GM12878 (cell line): ENCODE results near the gene SC5D. TPM values are rescaled to one million over a fixed set of nuclear protein-coding genes. Genes with fewer than 3 reads are reported as not detected.

Source experiments
- ATAC-seq: fragments of 200-7000 bp; cut with Tn5 transposase; 3 replicates; pipeline ENCODE4 v1.9.1; 2020; ENCODE audit warnings: mild to moderate bottlenecking, moderate library complexity
- BruUV-seq: library from RNA; stranded (reverse); fragments of 400-500 nt; replicated peaks from 2 replicates; lab custom pipeline; 2021; lab: Mats Ljungman, UMichigan
- CTCF ChIA-PET: fragments of 300-600 bp; sonication (Branson Sonifier 250); formaldehyde crosslinking; extraction: SDS; loops from one replicate; lab custom pipeline; 2021; ENCODE audit warnings: inconsistent platforms; lab: Yijun Ruan, JAX
- POLR2A ChIA-PET: fragments of 350-600 bp; formaldehyde crosslinking; extraction: SDS; loops from one replicate; lab custom pipeline; 2021; ENCODE audit warnings: inconsistent platforms; lab: Charles Lee
- RAD21 ChIA-PET: fragments of 300-600 bp; sonication (Branson Sonifier 250); formaldehyde crosslinking; loops from one replicate; lab custom pipeline; 2023; ENCODE audit warnings: antibody characterized with exemption; ENCODE audit not compliant: unreplicated experiment; lab: Charles Lee
- SMC1A ChIA-PET: fragments of 300-600 bp; sonication (Branson Sonifier 250); formaldehyde crosslinking; loops from one replicate; lab custom pipeline; 2023; ENCODE audit not compliant: unreplicated experiment, uncharacterized antibody; lab: Charles Lee
- DNase-seq: peaks from one replicate; pipeline ENCODE4 v3.0.0-alpha.2; 2011; ENCODE audit warnings: low read depth, low spot score
- FAIRE-seq: peaks from 3 replicates; lab custom pipeline; 2011; peaks lifted over from hg19 to GRCh38; lab: Jason Lieb, UNC
- H2AFZ ChIP-seq: 2 replicates; pipeline ENCODE4 v1.6.0; 2011; ENCODE audit warnings: low read depth, low read length, control low read depth; ENCODE audit not compliant: control insufficient read depth
- H3K27ac ChIP-seq: 2 replicates; pipeline ENCODE4 v1.5.1; 2011; ENCODE audit warnings: control low read depth; ENCODE audit not compliant: control insufficient read depth, insufficient read depth
- H3K27me3 ChIP-seq, 2 experiments: replicated peaks in 1 of 2; 2 replicates each; pipeline versions ENCODE4 v1.6.0 to v1.6.1; 2011; ENCODE audit warnings: low read length in 1 of 2; ENCODE audit not compliant: control insufficient read depth in 2 of 2, insufficient read depth in 2 of 2
- H3K36me3 ChIP-seq, 2 experiments: 2 replicates each; pipeline ENCODE4 v1.5.1; 2011; ENCODE audit warnings: low read length in 1 of 2; ENCODE audit not compliant: control insufficient read depth in 2 of 2, insufficient read depth in 2 of 2
- H3K4me1 ChIP-seq: 2 replicates; pipeline ENCODE4 v1.6.1; 2011; ENCODE audit warnings: mild to moderate bottlenecking, low read length, moderate library complexity, mixed read lengths; ENCODE audit not compliant: control insufficient read depth, insufficient read depth
- H3K4me2 ChIP-seq: 2 replicates; pipeline ENCODE4 v1.6.0; 2011; ENCODE audit warnings: control low read depth; ENCODE audit not compliant: control insufficient read depth, insufficient read depth
- H3K4me3 ChIP-seq: fragments of 200-600 bp; sonication (generic); 2 replicates; pipeline ENCODE4 v1.5.1; 2016
- H3K79me2 ChIP-seq: 2 replicates; pipeline ENCODE4 v1.6.0; 2011; ENCODE audit warnings: low read length; ENCODE audit not compliant: control insufficient read depth, insufficient read depth
- H3K9ac ChIP-seq: 2 replicates; pipeline ENCODE4 v1.8.0; 2011; ENCODE audit warnings: low read length, control low read depth, mixed read lengths; ENCODE audit not compliant: control insufficient read depth, insufficient read depth
- H3K9me3 ChIP-seq: replicated peaks from 3 replicates; pipeline ENCODE4 v1.5.1; 2011; ENCODE audit warnings: mild to moderate bottlenecking, low read length; ENCODE audit not compliant: control insufficient read depth, insufficient read depth
- H4K20me1 ChIP-seq: 2 replicates; pipeline ENCODE4 v1.6.0; 2011; ENCODE audit not compliant: control insufficient read depth, insufficient read depth
- BHLHE40 ChIP-seq, 2 experiments: fragments of 450-650 bp in 1 of 2; IDR thresholded peaks; 2 replicates each; pipeline ENCODE4 v1.6.1; 2011 to 2017; ENCODE audit warnings: low read depth in 2 of 2, borderline replicate concordance in 1 of 2, improper control_type of control experiment in 1 of 2, low read length in 1 of 2, mild to moderate bottlenecking in 1 of 2
- FOS ChIP-seq: IDR thresholded peaks from 3 replicates; pipeline ENCODE4 v1.6.1; 2011; ENCODE audit warnings: borderline replicate concordance; ENCODE audit not compliant: insufficient read length; ENCODE audit errors: extremely low read depth
- HDGF ChIP-seq: fragments of 450-650 bp; IDR thresholded peaks from 2 replicates; pipeline ENCODE4 v1.6.1; 2016; ENCODE audit warnings: antibody characterized with exemption
- KDM1A ChIP-seq: fragments of 200-600 bp; sonication (generic); IDR thresholded peaks from 2 replicates; pipeline ENCODE4 v1.6.1; 2016; ENCODE audit warnings: borderline replicate concordance
- LARP7 ChIP-seq: fragments of 450-650 bp; IDR thresholded peaks from 2 replicates; pipeline ENCODE4 v1.6.1; 2017; ENCODE audit warnings: mild to moderate bottlenecking
- MEF2A ChIP-seq: IDR thresholded peaks from 2 replicates; pipeline ENCODE4 v1.6.1; 2011; ENCODE audit warnings: low read depth, mild to moderate bottlenecking, low read length, moderate library complexity; ENCODE audit not compliant: insufficient read depth
- MXI1 ChIP-seq: fragments of 150-350 bp; IDR thresholded peaks from 2 replicates; pipeline ENCODE4 v1.6.1; 2011; ENCODE audit warnings: low read depth, mild to moderate bottlenecking, inconsistent platforms, low read length, improper control_type of control experiment
- NR2C1 ChIP-seq: fragments of 450-650 bp; IDR thresholded peaks from 2 replicates; pipeline ENCODE4 v1.6.1; 2017; ENCODE audit warnings: antibody characterized with exemption, mild to moderate bottlenecking, moderate library complexity
- RELA ChIP-seq: fragments of 450-650 bp; IDR thresholded peaks from 2 replicates; pipeline ENCODE4 v1.8.0; 2014; ENCODE audit warnings: borderline replicate concordance; ENCODE audit not compliant: partially characterized antibody
- SMAD1 ChIP-seq: fragments of 450-650 bp; IDR thresholded peaks from 2 replicates; pipeline ENCODE4 v1.6.1; 2018; ENCODE audit warnings: mild to moderate bottlenecking, low read depth; ENCODE audit not compliant: partially characterized antibody
- SMARCA5 ChIP-seq: fragments of 450-650 bp; IDR thresholded peaks from 2 replicates; pipeline ENCODE4 v1.6.1; 2017; ENCODE audit warnings: mild to moderate bottlenecking
- SRF ChIP-seq, 2 experiments: IDR thresholded peaks; 2 replicates each; pipeline ENCODE4 v1.6.1; 2011; ENCODE audit warnings: low read depth in 2 of 2, low read length in 2 of 2, mild to moderate bottlenecking in 1 of 2, moderate library complexity in 1 of 2
- WGBS: methylation state at CpG from one replicate; pipeline ENCODE4 v1.1.6; 2016; ENCODE audit warnings: low lambda C conversion rate; ENCODE audit not compliant: insufficient replicate concordance, insufficient coverage; ENCODE audit errors: missing lambda C conversion rate; 5-methylcytosine and 5-hydroxymethylcytosine counted together
- in situ Hi-C: fragments of 300-500 bp; cut with MboI; formaldehyde crosslinking; loops from 9 replicates; pipeline ENCODE4 v1.14.3; 2018; ENCODE audit warnings: mixed read lengths
- intact Hi-C: fragments of 100-400 bp; cut with micrococcal nuclease; formaldehyde crosslinking; loops from one replicate; pipeline ENCODE4 v1.14.2; 2022; ENCODE audit not compliant: unreplicated experiment
- polyA plus RNA-seq, 11 experiments: library from polyadenylated mRNA; depleted of rRNA in 4 of 11; unstranded in 6 of 11; stranded (reverse) in 5 of 11; fragments of >200 nt; fragmentation: Nextera tagmentation in 4 of 11; fragmentation: Illumina TruSeq in 1 of 11; extraction: Ambion mirVana in 4 of 11; extraction: Trizol in 1 of 11; gene quantifications; 1 replicate in 1 of 11; 2 replicates in 10 of 11; pipeline versions ENCODE4 v1.2.1 to v1.2.3, GENCODE V29; 2011 to 2016; ENCODE audit warnings: inconsistent platforms in 2 of 11, missing spikeins in 2 of 11, low read depth in 1 of 11
- total RNA-seq, 4 experiments: library from RNA; depleted of rRNA in 3 of 4; stranded (reverse); fragments of >200 nt in 3 of 4; fragmentation: Illumina TruSeq in 1 of 4; extraction: Trizol in 1 of 4; gene quantifications; 2 replicates each; pipeline versions ENCODE4 v1.2.1 to v1.2.3, GENCODE V29; 2013 to 2021
- TF ChIP-seq, protein P1 (sequence below): IDR thresholded peaks from 2 replicates; pipeline ENCODE4 v1.6.1; 2012; ENCODE audit warnings: low read depth, low read length, improper control_type of control experiment
- TF ChIP-seq, protein P2 (sequence below): IDR thresholded peaks from 2 replicates; pipeline ENCODE4 v1.6.1; 2012; ENCODE audit warnings: low read depth, low read length, improper control_type of control experiment
- TF ChIP-seq, protein P3 (sequence below): IDR thresholded peaks from 2 replicates; pipeline ENCODE4 v1.6.1; 2011; ENCODE audit warnings: mild to moderate bottlenecking, low read depth, low read length, moderate library complexity; ENCODE audit not compliant: insufficient replicate concordance
- TF ChIP-seq, protein P4 (sequence below): IDR thresholded peaks from 2 replicates; pipeline ENCODE4 v1.6.1; 2012; ENCODE audit warnings: low read length, inconsistent platforms
- TF ChIP-seq, protein P5 (sequence below): fragments of 450-650 bp; IDR thresholded peaks from 2 replicates; pipeline ENCODE4 v1.6.1; 2017; ENCODE audit warnings: low read depth, mild to moderate bottlenecking, moderate library complexity

The SC5D gene
- total and polyA plus RNA-seq, 10 of the 15 experiments (the other 5 are each of a cell fraction or from before 2014, with no cell fraction given): 23.7 to 134 (median 30.8) TPM

DNA sequence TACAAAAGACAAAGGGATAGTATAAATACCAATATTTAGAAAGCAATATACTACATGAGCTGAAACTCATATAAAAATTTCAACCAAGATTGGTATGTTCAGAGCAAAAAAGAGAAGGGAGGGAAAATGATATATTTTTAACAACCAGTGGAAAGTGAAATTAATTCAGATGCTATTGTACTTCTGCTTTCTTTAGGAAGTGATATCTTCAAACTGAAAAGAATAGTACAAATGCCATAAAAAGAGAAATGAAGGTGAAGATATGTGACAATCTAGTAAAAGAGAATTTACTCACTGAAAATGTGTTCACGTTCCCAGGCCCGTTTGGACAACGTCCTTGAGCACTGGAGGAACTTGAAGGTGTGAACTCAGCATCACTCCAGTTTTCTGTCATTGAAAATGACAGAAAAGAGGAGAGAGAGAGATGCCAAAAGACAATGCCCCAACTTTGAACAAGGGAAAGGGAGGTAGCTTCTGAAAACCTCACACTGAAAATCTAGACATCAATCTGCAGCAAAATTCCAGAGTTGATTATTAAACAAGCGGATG, 47.5 kb downstream of the SC5D start:
- RAD21 ChIA-PET: interaction anchor here (0.8 to 7.8 kb wide), 8 partner anchors 9 to 117 kb away, joined by 3 to 92 read pairs (median 3); no protein-coding TSS in a partner anchor
- peak overlapping the region; percentile 33; the same call in 1 of the 2 replicates for H2AFZ ChIP-seq
- H3K9me3 ChIP-seq: no peaks in the 10 kb centered on the region
- H3K79me2 ChIP-seq: no peaks in the 10 kb centered on the region
- no peaks in the 10 kb centered on the region for H3K36me3 ChIP-seq
- DNase-seq (no peak), ATAC-seq (peak; percentile 12), FAIRE-seq (no peak)
- H3K27me3 ChIP-seq: no peaks in the 10 kb centered on the region
- in situ Hi-C loops: no loop called here
- POLR2A ChIA-PET: interaction anchor here (0.7 to 7.6 kb wide), 5 partner anchors 27 to 255 kb away, joined by 3 to 70 read pairs (median 3); no protein-coding TSS in a partner anchor
- H4K20me1 ChIP-seq: no peaks in the 10 kb centered on the region
- H3K27ac ChIP-seq: peak overlapping the region; percentile 72
- H3K4me2 ChIP-seq: peak overlapping the region; percentile 41; the same call in 1 of the 2 replicates
- H3K9ac ChIP-seq: no peak overlapping the region
- WGBS: 24% methylated on average over 4 of the region's 4 CpGs
- intact Hi-C loops: loop anchor here (2.0 kb wide), 1 partner anchor 27 kb away; no protein-coding TSS in a partner anchor
- SMC1A ChIA-PET: interaction anchor here (0.6 to 17.0 kb wide), 9 partner anchors 10 to 156 kb away, joined by 3 to 338 read pairs (median 6); no protein-coding TSS in a partner anchor
- H3K4me1 ChIP-seq: peaks cover 68% of the 10 kb centered on the region
- no peak overlapping the region for H3K4me3 ChIP-seq
- CTCF ChIA-PET: interaction anchor here (0.8 to 2.0 kb wide), 7 partner anchors 14 to 126 kb away, joined by 3 to 8 read pairs (median 3); no protein-coding TSS in a partner anchor
- BruUV-seq: no TSS peak
- TF ChIP-seq KDM1A (no peak), FOS (no peak), NR2C1 (no peak), LARP7 (no peak), HDGF (no peak), SRF (IDR thresholded peaks at IDR 0.05; ENCODE audit: low read depth in 2 of 2, low read length in 2 of 2) (no peak), SMARCA5 (no peak), MXI1 (no peak), MEF2A (no peak), SMAD1 (no peak), RELA (no peak), BHLHE40 (IDR thresholded peaks at IDR 0.05; ENCODE audit: borderline replicate concordance in 1 of 2, low read depth in 2 of 2, low read length in 1 of 2) (peak in 1 of 2 experiments; percentile 11; a peak in 2 of 4 replicates)
- TF ChIP-seq, protein P1, sequence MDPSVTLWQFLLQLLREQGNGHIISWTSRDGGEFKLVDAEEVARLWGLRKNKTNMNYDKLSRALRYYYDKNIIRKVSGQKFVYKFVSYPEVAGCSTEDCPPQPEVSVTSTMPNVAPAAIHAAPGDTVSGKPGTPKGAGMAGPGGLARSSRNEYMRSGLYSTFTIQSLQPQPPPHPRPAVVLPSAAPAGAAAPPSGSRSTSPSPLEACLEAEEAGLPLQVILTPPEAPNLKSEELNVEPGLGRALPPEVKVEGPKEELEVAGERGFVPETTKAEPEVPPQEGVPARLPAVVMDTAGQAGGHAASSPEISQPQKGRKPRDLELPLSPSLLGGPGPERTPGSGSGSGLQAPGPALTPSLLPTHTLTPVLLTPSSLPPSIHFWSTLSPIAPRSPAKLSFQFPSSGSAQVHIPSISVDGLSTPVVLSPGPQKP: no peak
- TF ChIP-seq, protein P2, sequence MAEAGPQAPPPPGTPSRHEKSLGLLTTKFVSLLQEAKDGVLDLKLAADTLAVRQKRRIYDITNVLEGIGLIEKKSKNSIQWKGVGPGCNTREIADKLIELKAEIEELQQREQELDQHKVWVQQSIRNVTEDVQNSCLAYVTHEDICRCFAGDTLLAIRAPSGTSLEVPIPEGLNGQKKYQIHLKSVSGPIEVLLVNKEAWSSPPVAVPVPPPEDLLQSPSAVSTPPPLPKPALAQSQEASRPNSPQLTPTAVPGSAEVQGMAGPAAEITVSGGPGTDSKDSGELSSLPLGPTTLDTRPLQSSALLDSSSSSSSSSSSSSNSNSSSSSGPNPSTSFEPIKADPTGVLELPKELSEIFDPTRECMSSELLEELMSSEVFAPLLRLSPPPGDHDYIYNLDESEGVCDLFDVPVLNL: no peak
- TF ChIP-seq, protein P3, sequence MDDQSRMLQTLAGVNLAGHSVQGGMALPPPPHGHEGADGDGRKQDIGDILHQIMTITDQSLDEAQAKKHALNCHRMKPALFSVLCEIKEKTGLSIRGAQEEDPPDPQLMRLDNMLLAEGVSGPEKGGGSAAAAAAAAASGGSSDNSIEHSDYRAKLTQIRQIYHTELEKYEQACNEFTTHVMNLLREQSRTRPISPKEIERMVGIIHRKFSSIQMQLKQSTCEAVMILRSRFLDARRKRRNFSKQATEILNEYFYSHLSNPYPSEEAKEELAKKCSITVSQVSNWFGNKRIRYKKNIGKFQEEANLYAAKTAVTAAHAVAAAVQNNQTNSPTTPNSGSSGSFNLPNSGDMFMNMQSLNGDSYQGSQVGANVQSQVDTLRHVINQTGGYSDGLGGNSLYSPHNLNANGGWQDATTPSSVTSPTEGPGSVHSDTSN: no peak
- TF ChIP-seq, protein P4, sequence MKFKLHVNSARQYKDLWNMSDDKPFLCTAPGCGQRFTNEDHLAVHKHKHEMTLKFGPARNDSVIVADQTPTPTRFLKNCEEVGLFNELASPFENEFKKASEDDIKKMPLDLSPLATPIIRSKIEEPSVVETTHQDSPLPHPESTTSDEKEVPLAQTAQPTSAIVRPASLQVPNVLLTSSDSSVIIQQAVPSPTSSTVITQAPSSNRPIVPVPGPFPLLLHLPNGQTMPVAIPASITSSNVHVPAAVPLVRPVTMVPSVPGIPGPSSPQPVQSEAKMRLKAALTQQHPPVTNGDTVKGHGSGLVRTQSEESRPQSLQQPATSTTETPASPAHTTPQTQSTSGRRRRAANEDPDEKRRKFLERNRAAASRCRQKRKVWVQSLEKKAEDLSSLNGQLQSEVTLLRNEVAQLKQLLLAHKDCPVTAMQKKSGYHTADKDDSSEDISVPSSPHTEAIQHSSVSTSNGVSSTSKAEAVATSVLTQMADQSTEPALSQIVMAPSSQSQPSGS: no peak; the same call in 1 of the 2 replicates
- TF ChIP-seq, protein P5, sequence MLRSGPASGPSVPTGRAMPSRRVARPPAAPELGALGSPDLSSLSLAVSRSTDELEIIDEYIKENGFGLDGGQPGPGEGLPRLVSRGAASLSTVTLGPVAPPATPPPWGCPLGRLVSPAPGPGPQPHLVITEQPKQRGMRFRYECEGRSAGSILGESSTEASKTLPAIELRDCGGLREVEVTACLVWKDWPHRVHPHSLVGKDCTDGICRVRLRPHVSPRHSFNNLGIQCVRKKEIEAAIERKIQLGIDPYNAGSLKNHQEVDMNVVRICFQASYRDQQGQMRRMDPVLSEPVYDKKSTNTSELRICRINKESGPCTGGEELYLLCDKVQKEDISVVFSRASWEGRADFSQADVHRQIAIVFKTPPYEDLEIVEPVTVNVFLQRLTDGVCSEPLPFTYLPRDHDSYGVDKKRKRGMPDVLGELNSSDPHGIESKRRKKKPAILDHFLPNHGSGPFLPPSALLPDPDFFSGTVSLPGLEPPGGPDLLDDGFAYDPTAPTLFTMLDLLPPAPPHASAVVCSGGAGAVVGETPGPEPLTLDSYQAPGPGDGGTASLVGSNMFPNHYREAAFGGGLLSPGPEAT: peak; percentile 56; the same call in 1 of the 2 replicates
